Skeletal muscle satellite cell (primary cell): Measurements from ENCODE around the gene GABRR2.

Experiments used
- H3K27me3 ChIP-seq: 2 replicates; pipeline ENCODE4 v1.7.0; 2013; ENCODE audit warnings: low read length; ENCODE audit not compliant: control insufficient read depth, insufficient read depth
- H3K36me3 ChIP-seq: 2 replicates; pipeline ENCODE4 v1.7.0; 2013; ENCODE audit warnings: mild to moderate bottlenecking, control low read depth, low read length; ENCODE audit not compliant: insufficient read depth
- H3K4me1 ChIP-seq: 2 replicates; pipeline ENCODE4 v1.7.0; 2013; ENCODE audit warnings: low read length; ENCODE audit not compliant: control insufficient read depth, insufficient read depth
- H3K4me2 ChIP-seq: 2 replicates; pipeline ENCODE4 v1.7.0; 2013; ENCODE audit warnings: mild to moderate bottlenecking, low read length
- H3K4me3 ChIP-seq: 2 replicates; pipeline ENCODE4 v1.7.0; 2013; ENCODE audit warnings: low read length
- H3K9ac ChIP-seq: 2 replicates; pipeline ENCODE4 v1.7.0; 2013; ENCODE audit warnings: mild to moderate bottlenecking, low read depth, low read length, moderate library complexity
- H3K9me3 ChIP-seq: replicated peaks from 2 replicates; pipeline ENCODE4 v1.7.0; 2013; ENCODE audit warnings: mild to moderate bottlenecking, control low read depth, low read length

Gene GABRR2

GRCh38 chr6:89352278-89353117 lies 37.4 kb upstream of the GABRR2 start, which contains the start of gene UBE2J1:
Gene UBE2J1, minus strand, starts transcription at chr6:89352722. Its CDS starts 153 bp downstream, at chr6:89352569.
- Histone ChIP-seq H3K4me2 (peak within 1 kb of the TSS; percentile 96), H3K4me1 (peaks cover 23% of the 10 kb centered on the region), H3K36me3 (no peaks in the 10 kb centered on the region)

GRCh38 chr6:89351671-89352277 lies 36.7 kb upstream of the GABRR2 start:
- H3K4me1 ChIP-seq, result peaks cover 23% of the 10 kb centered on the region

More at GRCh38 chr6:89352278-89353117, 37.4 kb upstream of the GABRR2 start, which contains the start of gene UBE2J1:
- Histone ChIP-seq H3K9me3 (no peaks in the 10 kb centered on the region), H3K4me3 (peak within 1 kb of the TSS; percentile 99), H3K27me3 (peaks cover 3% of the 10 kb centered on the region), H3K9ac (peak within 1 kb of the TSS; percentile 100)

GRCh38 chr6:89350281-89350966 lies 35.3 kb upstream of the GABRR2 start:
- no peaks in the 10 kb centered on the region for H3K9me3 ChIP-seq
- H3K27me3 ChIP-seq, result no peaks in the 10 kb centered on the region
- peak overlapping the region; percentile 99 for H3K4me3 ChIP-seq
- H3K36me3 ChIP-seq, result no peaks in the 10 kb centered on the region
- no peak overlapping the region for H3K9ac ChIP-seq
- H3K4me2 ChIP-seq, result peak overlapping the region; percentile 96
- peaks cover 23% of the 10 kb centered on the region for H3K4me1 ChIP-seq

More at GRCh38 chr6:89351671-89352277, 36.7 kb upstream of the GABRR2 start:
- Histone ChIP-seq H3K4me3 (peak overlapping the region; percentile 99), H3K36me3 (no peaks in the 10 kb centered on the region), H3K9ac (peak overlapping the region; percentile 100), H3K27me3 (no peaks in the 10 kb centered on the region), H3K4me2 (peak overlapping the region; percentile 96), H3K9me3 (no peaks in the 10 kb centered on the region)

GRCh38 chr6:89348372-89348771 lies 33.3 kb upstream of the GABRR2 start:
- Histone ChIP-seq H3K4me3 (no peak overlapping the region), H3K9ac (no peak overlapping the region), H3K4me1 (peaks cover 23% of the 10 kb centered on the region), H3K9me3 (no peaks in the 10 kb centered on the region), H3K36me3 (no peaks in the 10 kb centered on the region), H3K27me3 (no peaks in the 10 kb centered on the region), H3K4me2 (no peak overlapping the region)

GRCh38 chr6:89347825-89348224 lies 32.7 kb upstream of the GABRR2 start:
- Histone ChIP-seq H3K9ac (no peak overlapping the region), H3K4me2 (no peak overlapping the region), H3K4me1 (peaks cover 23% of the 10 kb centered on the region), H3K4me3 (no peak overlapping the region), H3K36me3 (no peaks in the 10 kb centered on the region), H3K27me3 (no peaks in the 10 kb centered on the region), H3K9me3 (no peaks in the 10 kb centered on the region)

GRCh38 chr6:89346433-89346832 lies 31.3 kb upstream of the GABRR2 start:
- no peak overlapping the region for H3K9ac ChIP-seq
- H3K4me1 ChIP-seq, result peaks cover 23% of the 10 kb centered on the region
- no peak overlapping the region for H3K4me3 ChIP-seq
- H3K9me3 ChIP-seq, result no peaks in the 10 kb centered on the region
- peaks cover 6% of the 10 kb centered on the region for H3K36me3 ChIP-seq
- no peak overlapping the region for H3K4me2 ChIP-seq
- no peaks in the 10 kb centered on the region for H3K27me3 ChIP-seq

GRCh38 chr6:89339565-89339964 lies 24.5 kb upstream of the GABRR2 start:
- H3K27me3 ChIP-seq, result no peaks in the 10 kb centered on the region
- H3K4me1 ChIP-seq, result no peaks in the 10 kb centered on the region
- H3K36me3 ChIP-seq, result peaks cover 43% of the 10 kb centered on the region
- H3K9ac ChIP-seq, result no peak overlapping the region
- no peak overlapping the region for H3K4me2 ChIP-seq
- H3K9me3 ChIP-seq, result no peaks in the 10 kb centered on the region
- H3K4me3 ChIP-seq, result no peak overlapping the region

GRCh38 chr6:89335164-89335563 lies 20.1 kb upstream of the GABRR2 start:
- H3K9ac ChIP-seq, result no peak overlapping the region
- H3K36me3 ChIP-seq, result peaks cover 41% of the 10 kb centered on the region
- H3K4me1 ChIP-seq, result no peaks in the 10 kb centered on the region
- no peak overlapping the region for H3K4me2 ChIP-seq
- no peaks in the 10 kb centered on the region for H3K9me3 ChIP-seq
- no peak overlapping the region for H3K4me3 ChIP-seq
- no peaks in the 10 kb centered on the region for H3K27me3 ChIP-seq

- Histone ChIP-seq H3K4me1 (no peaks in the 10 kb centered on the region), H3K9me3 (no peaks in the 10 kb centered on the region), H3K27me3 (no peaks in the 10 kb centered on the region), H3K4me3 (no peak overlapping the region), H3K4me2 (no peak overlapping the region), H3K36me3 (peaks cover 43% of the 10 kb centered on the region), H3K9ac (no peak overlapping the region)
Measured at GRCh38 chr6:89330910-89331309, 15.8 kb upstream of the GABRR2 start.

GRCh38 chr6:89328976-89329375 lies 13.9 kb upstream of the GABRR2 start:
- no peak overlapping the region for H3K9ac ChIP-seq
- no peaks in the 10 kb centered on the region for H3K4me1 ChIP-seq
- no peak overlapping the region for H3K4me2 ChIP-seq
- H3K27me3 ChIP-seq, result no peaks in the 10 kb centered on the region
- no peaks in the 10 kb centered on the region for H3K9me3 ChIP-seq
- no peak overlapping the region for H3K4me3 ChIP-seq
- H3K36me3 ChIP-seq, result peaks cover 37% of the 10 kb centered on the region

GRCh38 chr6:89324304-89324703 lies 9.2 kb upstream of the GABRR2 start:
- peaks cover 7% of the 10 kb centered on the region for H3K4me1 ChIP-seq
- H3K9me3 ChIP-seq, result no peaks in the 10 kb centered on the region
- no peak overlapping the region for H3K4me2 ChIP-seq
- no peaks in the 10 kb centered on the region for H3K27me3 ChIP-seq
- no peak overlapping the region for H3K9ac ChIP-seq
- H3K4me3 ChIP-seq, result no peak overlapping the region
- H3K36me3 ChIP-seq, result peaks cover 17% of the 10 kb centered on the region
